Measurements from ENCODE around the gene CACNA1I. TPM values are rescaled to one million over a fixed set of nuclear protein-coding genes. Genes with fewer than 3 reads are reported as not detected.

The CACNA1I gene
- total and polyA plus RNA-seq, 2 donors (not counting 3 experiments of a cell fraction or from before 2014, with no cell fraction given) = not detected

- H3K4me2 ChIP-seq (ENCODE audit: insufficient read depth, low read length) = no peak overlapping the region
- H3K27me3 ChIP-seq (ENCODE audit: control insufficient read depth in 2 of 2, insufficient read depth in 2 of 2, low read length in 2 of 2) = peaks cover 0 to 3% of the 10 kb centered on the region in 2 experiments
- TF ChIP-seq POLR2AphosphoS5 (IDR thresholded peaks at IDR 0.05; ENCODE audit: insufficient read depth, low read depth, low read length) (no peak), CTCF (IDR thresholded peaks at IDR 0.05; ENCODE audit: extremely low read depth in 1 of 2, insufficient read depth in 1 of 2, low read depth in 1 of 2, low read length in 2 of 2) (no peak), POLR2A (IDR thresholded peaks at IDR 0.05; ENCODE audit: low read depth, low read length) (no peak), JUN (IDR thresholded peaks at IDR 0.05; ENCODE audit: borderline replicate concordance, insufficient read depth, insufficient read length, low read depth) (no peak), GATA2 (IDR thresholded peaks at IDR 0.05; ENCODE audit: insufficient read depth, insufficient read length, low read depth, low read length) (no peak), FOS (IDR thresholded peaks at IDR 0.05; ENCODE audit: borderline replicate concordance, insufficient read depth, low read length) (no peak), EZH2 (IDR thresholded peaks at IDR 0.05; ENCODE audit: borderline replicate concordance, low read depth, low read length, severe bottlenecking) (no peak), MYC (IDR thresholded peaks at IDR 0.05; ENCODE audit: low read depth, low read length) (no peak)
- TF ChIP-seq, protein P1, sequence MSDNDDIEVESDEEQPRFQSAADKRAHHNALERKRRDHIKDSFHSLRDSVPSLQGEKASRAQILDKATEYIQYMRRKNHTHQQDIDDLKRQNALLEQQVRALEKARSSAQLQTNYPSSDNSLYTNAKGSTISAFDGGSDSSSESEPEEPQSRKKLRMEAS (IDR thresholded peaks at IDR 0.05; ENCODE audit: insufficient read depth, insufficient read length) = no peak
- H4K20me1 ChIP-seq (replicated peaks; ENCODE audit: control insufficient read depth, extremely low read depth, insufficient read depth, low read length) = no peaks in the 10 kb centered on the region
- dilution Hi-C loops (cut with MboI; ENCODE audit: extremely low pct_ligation_motif_present, low sequenced_read_pairs) (no loop called here), intact Hi-C loops (cut with micrococcal nuclease) (no loop called here)
- DNase-seq (ENCODE audit: low read depth, low spot score) (no peak), FAIRE-seq (no peak)
- no peaks in the 10 kb centered on the region for H3K36me3 ChIP-seq (ENCODE audit: control insufficient read depth in 2 of 2, extremely low read depth in 1 of 2, insufficient read depth in 2 of 2, low read length in 2 of 2)
- H3K9ac ChIP-seq (replicated peaks; ENCODE audit: extremely low read depth, insufficient read depth, low read length) = no peak overlapping the region
- ChIA-PET POLR2A (no interaction called here), CTCF (interaction anchor here (0.6 kb wide), 1 partner anchor 1292 kb away, joined by 4 read pairs; no protein-coding TSS in a partner anchor)
- H3K4me1 ChIP-seq (ENCODE audit: control insufficient read depth, extremely low read depth, insufficient read depth, low read length) = no peaks in the 10 kb centered on the region
- H3K9me3 ChIP-seq (replicated peaks; ENCODE audit: control insufficient read depth, insufficient read depth, low read length) = no peaks in the 10 kb centered on the region
- no peaks in the 10 kb centered on the region for H3K79me2 ChIP-seq (ENCODE audit: control insufficient read depth, insufficient read depth, low read length)
- no peak overlapping the region for H3K4me3 ChIP-seq (replicated peaks in 1 of 3; ENCODE audit: insufficient read depth in 1 of 3, low read depth in 1 of 3, low read length in 3 of 3)
- BruUV-seq (replicated peaks) = no TSS peak
- no peak overlapping the region for H3K27ac ChIP-seq (ENCODE audit: insufficient read depth, low read depth, low read length)
- no peaks in the 10 kb centered on the region for H3K9me1 ChIP-seq (replicated peaks; ENCODE audit: control insufficient read depth, extremely low read depth, insufficient read depth, low read length)
- no peak overlapping the region for H2AFZ ChIP-seq (ENCODE audit: low read depth, low read length)
These were observed 160.9 kb downstream of the CACNA1I start for GRCh38 chr22:39731481-39731880.
